Adrenal gland (tissue), 5 donors: ENCODE measurements around the gene GLTPD2.

Source experiments
- CTCF ChIP-seq, 6 experiments: fragments of 450-650 bp in 4 of 6; fragments of 200-600 bp in 2 of 6; sonication (generic) in 1 of 6; IDR thresholded peaks; 1 replicate in 5 of 6; 2 replicates in 1 of 6; pipeline versions ENCODE4 v1.5.1 to v1.8.0; 2016 to 2021; ENCODE audit warnings: antibody characterized with exemption in 6 of 6, mild to moderate bottlenecking in 2 of 6, moderate library complexity in 1 of 6
- POLR2A ChIP-seq, 2 donors: fragments of 450-650 bp; IDR thresholded peaks; one replicate each; pipeline ENCODE4 v1.6.1; 2017; ENCODE audit warnings: antibody characterized with exemption in 2 of 2, mild to moderate bottlenecking in 2 of 2, moderate library complexity in 1 of 2
- donor health status: DM: no; HTN: no; CAD: no.

GRCh38 chr17:4771519-4772234 lies 17.1 kb upstream of the GLTPD2 start, which contains the start of gene TM4SF5:
- TF ChIP-seq POLR2A (IDR thresholded peaks at IDR 0.05) (no peak), CTCF (IDR thresholded peaks at IDR 0.05) (no peak)
